ENCODE results near the gene SH3TC1.

The SH3TC1 gene

DNA sequence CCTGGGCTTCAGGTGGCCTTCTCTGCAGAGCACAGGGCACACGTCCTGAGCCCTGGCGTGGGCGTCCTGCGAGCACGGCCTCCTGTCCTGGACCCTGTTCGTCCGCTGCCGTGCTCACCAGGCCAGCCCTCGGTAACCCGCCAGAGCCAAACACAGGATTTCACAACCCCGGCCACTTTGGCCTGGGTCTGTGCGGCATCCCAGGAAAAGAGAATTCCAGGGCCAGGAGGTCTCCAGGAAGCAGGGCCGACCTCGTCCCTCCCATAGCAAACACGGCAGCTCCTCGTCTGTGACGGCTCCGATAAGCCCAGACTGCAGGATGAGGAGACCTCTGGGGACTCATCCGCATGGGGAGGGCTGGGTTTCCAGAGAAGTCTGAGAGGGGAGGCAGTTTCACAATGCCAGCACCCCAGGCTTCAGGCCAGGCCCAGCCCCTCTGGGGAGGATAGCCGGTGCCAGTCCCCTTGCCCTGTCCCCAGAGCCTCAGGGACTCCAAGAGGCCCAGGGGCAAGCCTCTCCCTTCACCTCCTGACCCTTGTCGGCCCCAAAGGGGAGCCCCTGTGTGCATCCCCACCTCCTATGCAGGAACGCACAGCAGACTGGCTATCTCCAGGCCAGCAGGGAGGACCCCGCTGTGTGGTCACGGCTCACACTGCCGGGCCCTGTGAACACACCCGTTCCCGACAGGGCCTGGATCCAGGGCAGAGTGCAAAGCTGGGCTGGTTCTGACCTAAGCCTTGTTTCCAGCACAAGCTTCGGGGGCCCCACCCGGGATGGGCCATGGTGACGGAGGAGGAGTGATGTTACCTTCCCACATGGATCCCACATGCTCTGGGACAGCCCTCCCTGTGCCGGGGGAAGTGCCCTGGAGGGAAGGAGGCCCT is 48.2 kb downstream of the SH3TC1 start:
- no peak for DNase-seq

- no peak for DNase-seq
Measured at GRCh38 chr4:8248091-8248490, 49.0 kb downstream of the SH3TC1 start.

GRCh38 chr4:8250227-8250626 is 51.1 kb downstream of the SH3TC1 start:
- DNase-seq = no peak

- no peak for DNase-seq
Measured at GRCh38 chr4:8250637-8251036, 51.5 kb downstream of the SH3TC1 start.

DNA sequence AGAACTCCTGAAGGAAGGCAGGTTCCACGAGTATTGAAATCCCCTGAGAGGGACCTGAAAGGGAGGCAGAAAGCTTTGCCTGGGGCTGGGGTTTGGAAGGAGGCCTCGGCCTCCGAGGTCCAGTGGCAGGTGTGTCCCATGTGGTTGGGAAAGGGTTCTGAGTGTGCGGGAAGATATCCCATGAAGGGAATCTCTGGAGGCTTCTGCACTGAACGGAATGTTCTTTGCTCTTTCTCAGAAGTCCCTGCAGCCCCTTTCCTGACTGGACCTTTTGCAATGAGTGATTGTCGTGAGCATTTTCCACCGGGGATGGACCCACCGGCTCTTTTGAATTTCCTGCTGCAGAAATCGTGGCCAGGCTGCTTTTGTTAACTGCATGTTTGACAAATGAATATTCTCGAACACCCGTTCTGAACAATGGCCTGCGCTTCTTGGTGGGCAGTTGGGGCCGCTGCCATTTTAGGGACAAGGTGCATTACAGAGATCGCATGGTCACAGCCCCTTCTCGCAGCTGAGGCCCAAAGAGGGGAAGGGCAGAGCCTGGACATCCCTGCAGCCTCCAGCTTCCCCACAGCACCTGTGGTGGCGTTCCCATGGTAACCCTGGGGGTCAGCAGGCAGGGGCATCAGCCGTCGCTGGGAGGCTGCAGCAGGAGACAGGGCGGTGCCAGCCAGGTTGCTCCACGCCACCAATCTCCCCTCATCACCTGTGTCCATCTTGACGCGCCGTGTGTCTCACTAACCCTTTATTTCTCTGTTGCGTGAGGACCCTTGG is 52.2 kb downstream of the SH3TC1 start:
- DNase-seq = no peak

DNA sequence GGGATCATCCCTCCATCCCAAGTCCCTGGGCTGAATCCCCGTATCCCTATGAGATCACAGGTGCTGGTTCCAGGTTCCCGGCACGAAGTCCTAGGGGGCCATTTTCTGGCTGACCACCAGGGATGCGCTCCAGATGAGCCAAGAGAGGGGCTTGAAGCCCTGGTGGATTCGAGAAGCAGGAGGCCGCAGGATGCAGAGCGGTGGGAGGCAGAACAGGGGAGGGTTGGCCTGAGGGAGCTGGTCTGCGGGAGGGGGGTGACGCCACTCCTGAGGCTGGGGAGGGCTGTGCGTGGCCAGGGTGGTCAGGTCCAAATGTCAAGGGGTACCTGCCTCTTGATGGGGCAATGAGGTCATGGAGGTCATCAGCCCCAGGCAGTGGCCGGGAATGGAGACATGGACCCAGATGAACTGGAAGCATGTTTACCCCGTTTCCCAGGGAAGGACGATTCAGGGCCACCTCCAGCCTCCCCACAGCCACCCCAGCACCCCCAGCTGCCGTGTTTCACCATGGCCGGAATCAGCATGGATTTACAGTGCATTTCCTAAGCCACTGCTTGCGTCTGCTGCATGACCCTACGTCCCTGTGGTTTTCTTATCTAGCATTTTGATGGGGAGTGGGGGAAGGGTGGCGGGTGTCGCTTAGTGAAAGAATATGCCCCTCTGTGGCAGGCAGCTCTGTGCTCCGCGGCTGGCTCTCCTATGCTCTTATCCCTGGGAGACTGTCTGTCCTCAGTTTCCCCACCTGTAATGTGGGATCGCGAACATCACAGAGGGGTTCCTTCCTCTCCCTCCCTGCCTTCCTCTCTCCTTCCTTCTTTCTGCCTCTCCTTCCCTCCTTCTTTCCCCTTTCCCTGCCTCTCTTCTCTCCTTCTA is 53.4 kb downstream of the SH3TC1 start:
- no peak for DNase-seq

- no peak for DNase-seq
Measured at GRCh38 chr4:8254076-8254475, 55.0 kb downstream of the SH3TC1 start.

DNA sequence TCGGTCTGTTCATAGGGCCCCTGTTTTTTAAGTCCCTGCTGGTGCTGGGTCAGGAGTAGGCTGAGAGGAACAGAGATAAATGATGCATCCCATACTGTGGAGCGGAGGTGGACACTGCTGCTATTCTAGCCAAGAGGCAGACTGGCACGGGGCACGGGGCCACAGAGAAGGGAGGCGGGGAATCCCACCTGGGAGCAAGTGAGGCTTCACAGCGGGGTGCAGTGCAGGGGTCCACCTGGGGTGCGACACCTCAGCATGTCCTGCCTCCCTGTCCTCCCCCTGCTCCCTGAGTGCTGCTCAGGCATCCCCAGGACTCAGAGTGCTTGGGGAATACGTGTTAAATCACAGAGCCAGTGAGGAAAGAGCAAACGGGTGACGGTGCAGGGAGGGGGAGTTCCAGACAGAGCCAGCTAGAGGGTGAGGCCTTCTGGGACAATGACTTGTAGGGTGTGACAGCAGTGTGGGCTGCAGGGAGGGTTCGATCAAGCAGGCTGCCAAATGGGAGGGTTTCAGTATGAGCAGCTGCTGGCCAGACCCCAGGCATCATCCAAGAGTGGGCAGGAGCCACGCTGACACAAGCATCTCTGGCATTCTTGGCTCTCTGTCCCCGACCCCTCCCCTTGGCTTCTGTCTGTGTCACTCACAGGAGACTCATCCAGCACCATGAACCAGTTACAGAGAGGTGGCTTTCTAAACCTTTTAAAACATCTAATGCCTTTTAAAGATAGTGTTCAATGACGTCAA is 56.8 kb downstream of the SH3TC1 start:
- DNase-seq = no peak

- no peak for DNase-seq
Measured at GRCh38 chr4:8257854-8258253, 58.8 kb downstream of the SH3TC1 start.

- no peak for DNase-seq
Measured at GRCh38 chr4:8258552-8259212, 59.6 kb downstream of the SH3TC1 start.

GRCh38 chr4:8259743-8260430 is 60.8 kb downstream of the SH3TC1 start:
- no peak for DNase-seq

- no peak for DNase-seq
Measured at GRCh38 chr4:8260656-8261111, 61.6 kb downstream of the SH3TC1 start.

- no peak for DNase-seq
Measured at GRCh38 chr4:8261851-8262535, 62.9 kb downstream of the SH3TC1 start.

- DNase-seq = no peak
Measured at GRCh38 chr4:8262637-8263322, 63.7 kb downstream of the SH3TC1 start.

DNA sequence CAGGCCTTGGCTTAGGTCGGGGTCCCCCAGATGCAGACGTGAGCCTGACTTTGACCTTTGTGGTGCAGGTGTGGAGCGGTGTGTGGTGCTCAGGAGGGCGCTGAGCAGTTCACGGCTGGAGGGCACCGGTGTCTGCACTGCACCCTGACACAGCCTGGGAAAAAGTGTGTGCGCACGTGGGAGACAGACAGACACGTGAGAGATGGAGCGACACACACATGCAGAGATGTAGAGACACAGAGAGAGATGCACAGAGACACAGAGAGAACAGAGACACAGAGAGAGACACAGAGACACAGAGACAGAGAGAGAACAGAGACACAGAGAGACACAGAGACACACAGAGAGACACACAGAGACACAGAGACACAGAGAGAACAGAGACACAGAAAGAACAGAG is 64.3 kb downstream of the SH3TC1 start:
- no peak for DNase-seq

DNA sequence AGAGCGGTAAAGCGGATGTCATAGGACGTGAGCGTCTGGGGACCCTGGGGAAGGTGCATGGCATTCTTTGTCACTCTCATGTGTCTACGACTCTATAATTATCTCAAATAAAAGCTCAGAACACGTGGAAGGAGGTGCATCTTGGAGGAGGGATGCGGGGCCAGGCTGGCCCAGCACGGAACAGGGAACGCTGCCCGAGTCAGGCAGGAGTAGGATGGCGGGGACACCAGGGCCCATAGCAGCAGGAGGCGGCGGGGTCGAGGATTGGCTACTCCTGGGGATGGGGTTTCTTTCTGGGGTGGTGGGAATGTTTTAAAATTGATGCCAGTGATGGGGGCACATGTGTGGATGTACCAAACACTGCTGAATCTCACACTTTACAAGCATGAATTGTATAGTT is 65.0 kb downstream of the SH3TC1 start:
- no peak for DNase-seq

- no peak for DNase-seq
Measured at GRCh38 chr4:8265171-8265929, 66.3 kb downstream of the SH3TC1 start.

GRCh38 chr4:8266088-8266487 is 67.0 kb downstream of the SH3TC1 start:
- no peak for DNase-seq

DNA sequence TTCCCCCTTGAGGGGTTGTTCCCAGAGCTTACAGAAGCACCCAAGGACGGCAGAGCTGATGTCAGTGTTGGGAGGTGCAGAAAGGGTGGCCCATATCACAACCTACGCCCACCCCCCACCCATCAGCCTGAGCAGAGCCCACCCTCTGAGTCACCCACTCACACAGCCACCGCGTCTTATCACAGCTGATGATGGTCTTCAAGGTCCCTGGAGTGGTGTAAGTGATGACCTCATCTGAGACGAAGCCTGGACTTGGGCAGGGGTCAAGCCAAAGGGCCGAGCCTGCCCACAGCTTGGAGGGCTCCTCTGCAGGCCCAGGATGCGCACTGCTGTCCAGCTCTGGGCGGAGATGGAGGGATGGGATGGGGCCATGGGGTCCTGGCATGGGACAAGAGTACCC is 67.4 kb downstream of the SH3TC1 start:
- no peak for DNase-seq

All from NCI-H187 (cell line).